CD4-positive, alpha-beta T cell treated with Interleukin-15 for 4 hours (primary cell): ENCODE results near the gene KDM4D.
"Not testable (repeated sequence)": the region's sequence is repeated elsewhere in the genome, so short reads cannot be mapped to it uniquely, and the experiment has no call there.

Source experiments
- DNase-seq: peaks from one replicate; pipeline ENCODE4 v3.0.0-alpha.2; 2020; ENCODE audit warnings: low spot score

Gene KDM4D

GRCh38 chr11:95035316-95035715 lies 61.8 kb downstream of the KDM4D start:
- no peak for DNase-seq

GRCh38 chr11:95037356-95038035 lies 64.0 kb downstream of the KDM4D start:
- not testable (repeated sequence) for DNase-seq

- DNase-seq, result no peak
These were observed 68.7 kb downstream of the KDM4D start for GRCh38 chr11:95042239-95042638.

GRCh38 chr11:95042906-95043305 lies 69.4 kb downstream of the KDM4D start:
- DNase-seq, result no peak

GRCh38 chr11:95044010-95044409 lies 70.5 kb downstream of the KDM4D start:
- DNase-seq, result no peak

GRCh38 chr11:95045812-95046211 lies 72.3 kb downstream of the KDM4D start:
- DNase-seq, result no peak
